ENCODE results near the gene PRXL2C.
A peak's percentile ranks its signal among the peaks of the same experiment; 100 is the strongest.
"Not testable (repeated sequence)": the region's sequence is repeated elsewhere in the genome, so short reads cannot be mapped to it uniquely, and the experiment has no call there.

PRXL2C gene

GRCh38 chr9:96668868-96669534 lies 13.9 kb upstream of the PRXL2C start:
- Histone ChIP-seq H3K9me3 (ENCODE audit: control insufficient read depth, insufficient read depth, low read depth, low read length) (peaks cover 15% of the 10 kb centered on the region), H3K27me3 (ENCODE audit: control insufficient read depth, insufficient read depth, low read length) (no peaks in the 10 kb centered on the region), H3K9ac (ENCODE audit: low read length) (no peak overlapping the region), H3K27ac (ENCODE audit: low read depth, low read length) (no peak overlapping the region), H3K36me3 (ENCODE audit: control insufficient read depth, insufficient read depth, low read length) (no peaks in the 10 kb centered on the region), H3K4me3 (ENCODE audit: low read depth, low read length) (no peak overlapping the region), H3K4me1 (ENCODE audit: control insufficient read depth, insufficient read depth, low read length) (peaks cover 2% of the 10 kb centered on the region; the same call in 1 of the 2 replicates)

GRCh38 chr9:96667363-96667728 lies 12.2 kb upstream of the PRXL2C start:
- Histone ChIP-seq H3K4me1 (ENCODE audit: control insufficient read depth, insufficient read depth, low read length) (peaks cover 2% of the 10 kb centered on the region; the same call in 1 of the 2 replicates), H3K4me3 (ENCODE audit: low read depth, low read length) (no peak overlapping the region), H3K9me3 (ENCODE audit: control insufficient read depth, insufficient read depth, low read depth, low read length) (peaks cover 15% of the 10 kb centered on the region; the same call in 1 of the 2 replicates), H3K9ac (ENCODE audit: low read length) (no peak overlapping the region), H3K27me3 (ENCODE audit: control insufficient read depth, insufficient read depth, low read length) (no peaks in the 10 kb centered on the region), H3K36me3 (ENCODE audit: control insufficient read depth, insufficient read depth, low read length) (no peaks in the 10 kb centered on the region), H3K27ac (ENCODE audit: low read depth, low read length) (no peak overlapping the region)

- not testable (repeated sequence) for H3K4me3 ChIP-seq (ENCODE audit: low read depth, low read length); H3K27me3 ChIP-seq (ENCODE audit: control insufficient read depth, insufficient read depth, low read length); H3K4me1 ChIP-seq (ENCODE audit: control insufficient read depth, insufficient read depth, low read length); H3K36me3 ChIP-seq (ENCODE audit: control insufficient read depth, insufficient read depth, low read length); H3K9ac ChIP-seq (ENCODE audit: low read length); H3K27ac ChIP-seq (ENCODE audit: low read depth, low read length)
- H3K9me3 ChIP-seq (ENCODE audit: control insufficient read depth, insufficient read depth, low read depth, low read length) = peaks cover 13% of the 10 kb centered on the region; the same call in 1 of the 2 replicates
Measured at GRCh38 chr9:96666653-96667362, 11.7 kb upstream of the PRXL2C start.

- Histone ChIP-seq H3K36me3 (ENCODE audit: control insufficient read depth, insufficient read depth, low read length) (no peaks in the 10 kb centered on the region), H3K27ac (ENCODE audit: low read depth, low read length) (no peak overlapping the region), H3K9ac (ENCODE audit: low read length) (no peak overlapping the region), H3K9me3 (ENCODE audit: control insufficient read depth, insufficient read depth, low read depth, low read length) (peaks cover 10% of the 10 kb centered on the region; the same call in 1 of the 2 replicates), H3K27me3 (ENCODE audit: control insufficient read depth, insufficient read depth, low read length) (no peaks in the 10 kb centered on the region), H3K4me3 (ENCODE audit: low read depth, low read length) (no peak overlapping the region), H3K4me1 (ENCODE audit: control insufficient read depth, insufficient read depth, low read length) (peaks cover 6% of the 10 kb centered on the region; the same call in 1 of the 2 replicates)
Measured at GRCh38 chr9:96665789-96666188, 10.7 kb upstream of the PRXL2C start.

GRCh38 chr9:96663506-96664120 lies 8.5 kb upstream of the PRXL2C start:
- no peaks in the 10 kb centered on the region for H3K9me3 ChIP-seq (ENCODE audit: control insufficient read depth, insufficient read depth, low read depth, low read length)
- H3K4me3 ChIP-seq (ENCODE audit: low read depth, low read length) = no peak overlapping the region
- H3K36me3 ChIP-seq (ENCODE audit: control insufficient read depth, insufficient read depth, low read length) = no peaks in the 10 kb centered on the region
- H3K4me1 ChIP-seq (ENCODE audit: control insufficient read depth, insufficient read depth, low read length) = peaks cover 6% of the 10 kb centered on the region; the same call in 1 of the 2 replicates
- H3K27me3 ChIP-seq (ENCODE audit: control insufficient read depth, insufficient read depth, low read length) = no peaks in the 10 kb centered on the region
- H3K27ac ChIP-seq (ENCODE audit: low read depth, low read length) = no peak overlapping the region
- H3K9ac ChIP-seq (ENCODE audit: low read length) = no peak overlapping the region

- H3K4me3 ChIP-seq (ENCODE audit: low read depth, low read length) = no peak overlapping the region
- no peak overlapping the region for H3K27ac ChIP-seq (ENCODE audit: low read depth, low read length)
- peaks cover 6% of the 10 kb centered on the region; the same call in 1 of the 2 replicates for H3K4me1 ChIP-seq (ENCODE audit: control insufficient read depth, insufficient read depth, low read length)
- no peaks in the 10 kb centered on the region for H3K9me3 ChIP-seq (ENCODE audit: control insufficient read depth, insufficient read depth, low read depth, low read length)
- H3K9ac ChIP-seq (ENCODE audit: low read length) = no peak overlapping the region
- H3K27me3 ChIP-seq (ENCODE audit: control insufficient read depth, insufficient read depth, low read length) = no peaks in the 10 kb centered on the region
- H3K36me3 ChIP-seq (ENCODE audit: control insufficient read depth, insufficient read depth, low read length) = no peaks in the 10 kb centered on the region
Measured at GRCh38 chr9:96661711-96662110, 6.6 kb upstream of the PRXL2C start.

- Histone ChIP-seq H3K9me3 (ENCODE audit: control insufficient read depth, insufficient read depth, low read depth, low read length) (no peaks in the 10 kb centered on the region), H3K27me3 (ENCODE audit: control insufficient read depth, insufficient read depth, low read length) (no peaks in the 10 kb centered on the region), H3K36me3 (ENCODE audit: control insufficient read depth, insufficient read depth, low read length) (no peaks in the 10 kb centered on the region), H3K4me3 (ENCODE audit: low read depth, low read length) (no peak overlapping the region), H3K9ac (ENCODE audit: low read length) (no peak overlapping the region), H3K4me1 (ENCODE audit: control insufficient read depth, insufficient read depth, low read length) (peaks cover 6% of the 10 kb centered on the region; the same call in 1 of the 2 replicates), H3K27ac (ENCODE audit: low read depth, low read length) (no peak overlapping the region)
Measured at GRCh38 chr9:96660692-96661248, 5.7 kb upstream of the PRXL2C start.

- Histone ChIP-seq H3K36me3 (ENCODE audit: control insufficient read depth, insufficient read depth, low read length) (peaks cover 3% of the 10 kb centered on the region; the same call in 1 of the 2 replicates), H3K9me3 (ENCODE audit: control insufficient read depth, insufficient read depth, low read depth, low read length) (no peaks in the 10 kb centered on the region), H3K27ac (ENCODE audit: low read depth, low read length) (no peak overlapping the region; the same call in 1 of the 2 replicates), H3K4me3 (ENCODE audit: low read depth, low read length) (peak overlapping the region; percentile 96), H3K9ac (ENCODE audit: low read length) (peak overlapping the region; percentile 76), H3K4me1 (ENCODE audit: control insufficient read depth, insufficient read depth, low read length) (0 out of 2 replicates have a peak, but pooled peaks cover 3% of the 10 kb centered on the region), H3K27me3 (ENCODE audit: control insufficient read depth, insufficient read depth, low read length) (no peaks in the 10 kb centered on the region)
Measured at GRCh38 chr9:96654450-96655197, 493 bp downstream of the PRXL2C start.

GRCh38 chr9:96651626-96652025 lies 3.5 kb downstream of the PRXL2C start:
- H3K9me3 ChIP-seq (ENCODE audit: control insufficient read depth, insufficient read depth, low read depth, low read length) = no peaks in the 10 kb centered on the region
- H3K9ac ChIP-seq (ENCODE audit: low read length) = no peak overlapping the region
- no peaks in the 10 kb centered on the region for H3K27me3 ChIP-seq (ENCODE audit: control insufficient read depth, insufficient read depth, low read length)
- 0 out of 2 replicates have a peak, but pooled peaks cover 3% of the 10 kb centered on the region for H3K4me1 ChIP-seq (ENCODE audit: control insufficient read depth, insufficient read depth, low read length)
- no peak overlapping the region for H3K27ac ChIP-seq (ENCODE audit: low read depth, low read length)
- peaks cover 3% of the 10 kb centered on the region; the same call in 1 of the 2 replicates for H3K36me3 ChIP-seq (ENCODE audit: control insufficient read depth, insufficient read depth, low read length)
- no peak overlapping the region for H3K4me3 ChIP-seq (ENCODE audit: low read depth, low read length)

GRCh38 chr9:96649620-96650324 lies 5.3 kb downstream of the PRXL2C start:
- H3K27me3 ChIP-seq (ENCODE audit: control insufficient read depth, insufficient read depth, low read length) = no peaks in the 10 kb centered on the region
- H3K36me3 ChIP-seq (ENCODE audit: control insufficient read depth, insufficient read depth, low read length) = peaks cover 12% of the 10 kb centered on the region; the same call in 1 of the 2 replicates
- no peak overlapping the region for H3K9ac ChIP-seq (ENCODE audit: low read length)
- no peak overlapping the region for H3K27ac ChIP-seq (ENCODE audit: low read depth, low read length)
- H3K4me3 ChIP-seq (ENCODE audit: low read depth, low read length) = no peak overlapping the region
- H3K9me3 ChIP-seq (ENCODE audit: control insufficient read depth, insufficient read depth, low read depth, low read length) = no peaks in the 10 kb centered on the region
- H3K4me1 ChIP-seq (ENCODE audit: control insufficient read depth, insufficient read depth, low read length) = no peaks in the 10 kb centered on the region
